Transverse colon (tissue), 4 donors: ENCODE measurements around the gene PHPT1. TPM values are rescaled to one million over a fixed set of nuclear protein-coding genes. Genes with fewer than 3 reads are reported as not detected.
"Not testable (repeated sequence)": the region's sequence is repeated elsewhere in the genome, so short reads cannot be mapped to it uniquely, and the experiment has no call there.

ENCODE experiments used
- DNase-seq: peaks from one replicate; pipeline ENCODE4 v3.0.0-alpha.2; 2019
- H3K27ac ChIP-seq, 4 donors: fragments of 200-600 bp; sonication (generic); 2 replicates each; pipeline ENCODE4 v1.5.1; 2016 to 2018; ENCODE audit warnings: inconsistent platforms in 4 of 4
- H3K27me3 ChIP-seq: fragments of 200-600 bp; sonication (generic); 2 replicates; pipeline ENCODE4 v1.5.1; 2017; ENCODE audit warnings: inconsistent platforms
- H3K36me3 ChIP-seq, 4 donors: fragments of 200-600 bp; sonication (generic); 2 replicates each; pipeline ENCODE4 v1.5.1; 2017 to 2019; ENCODE audit warnings: inconsistent platforms in 4 of 4
- H3K4me1 ChIP-seq, 4 donors: fragments of 200-600 bp; sonication (generic); 2 replicates each; pipeline ENCODE4 v1.5.1; 2017 to 2020; ENCODE audit warnings: inconsistent platforms in 4 of 4
- H3K4me3 ChIP-seq, 4 donors: fragments of 200-600 bp; sonication (generic); 1 replicate in 1 of 4; 2 replicates in 3 of 4; pipeline versions ENCODE4 v1.5.1 to v1.6.1; 2017 to 2019; ENCODE audit warnings: inconsistent platforms in 4 of 4
- H3K9me3 ChIP-seq, 2 donors: fragments of 200-600 bp; sonication (generic); 2 replicates each; pipeline ENCODE4 v1.5.1; 2017 to 2019; ENCODE audit warnings: inconsistent platforms in 2 of 2
- CTCF ChIP-seq, 5 experiments: fragments of 200-600 bp in 3 of 5; fragments of 450-650 bp in 2 of 5; sonication (generic) in 3 of 5; IDR thresholded peaks; 1 replicate in 2 of 5; 2 replicates in 3 of 5; pipeline ENCODE4 v1.5.1; 2016 to 2017; ENCODE audit warnings: antibody characterized with exemption in 5 of 5, inconsistent platforms in 3 of 5, mild to moderate bottlenecking in 2 of 5, moderate library complexity in 1 of 5
- EP300 ChIP-seq: sonication (generic); formaldehyde crosslinking; IDR thresholded peaks from one replicate; pipeline ENCODE4 v1.6.1; 2017; ENCODE audit warnings: antibody characterized with exemption, low read depth
- POLR2A ChIP-seq: fragments of 450-650 bp; IDR thresholded peaks from one replicate; pipeline ENCODE4 v1.6.1; 2016; ENCODE audit warnings: antibody characterized with exemption, mild to moderate bottlenecking, moderate library complexity
- POLR2AphosphoS5 ChIP-seq, 3 donors: sonication (generic); formaldehyde crosslinking; IDR thresholded peaks; one replicate each; pipeline ENCODE4 v1.6.1; 2016; ENCODE audit warnings: antibody characterized with exemption in 3 of 3
- WGBS, 2 donors: methylation state at CpG; one replicate each; pipeline ENCODE4 v1.1.5; 2018; ENCODE audit warnings: low coverage in 1 of 2; 5-methylcytosine and 5-hydroxymethylcytosine counted together
- in situ Hi-C, 4 donors: fragments of 200-750 bp; cut with MboI; loops; one replicate each; pipeline versions ENCODE4 v1.15.0 to v1.15.1; 2017; ENCODE audit warnings: low sequenced_read_pairs in 3 of 4, low pct_ligation_motif_present in 1 of 4, low pct_unique_long_range_greater_than_20kb in 1 of 4
- intact Hi-C: fragments of 100-400 bp; cut with DNase I; formaldehyde crosslinking; loops from one replicate; pipeline ENCODE4 v1.15.1; 2023; ENCODE audit warnings: low total_unique reads
- total RNA-seq, 4 donors: library from RNA; depleted of rRNA; stranded (reverse); fragments of >200 nt; gene quantifications; one replicate each; pipeline ENCODE4 v1.1.0, GENCODE V29; 2016

PHPT1 gene
- total RNA-seq, 4 donors from 2014 or later = 69.7 to 134 (median 107) TPM

GRCh38 chr9:136880651-136881050 is 31.4 kb downstream of the PHPT1 start:
- Histone ChIP-seq H3K4me3 (no peak overlapping the region), H3K27me3 (no peaks in the 10 kb centered on the region), H3K9me3 (no peaks in the 10 kb centered on the region), H3K4me1 (peaks cover 0 to 26% (median 16%) of the 10 kb centered on the region in 4 donors), H3K36me3 (no peaks in the 10 kb centered on the region), H3K27ac (no peak overlapping the region)
- intact Hi-C loops = no loop called here
- DNase-seq = no peak
- no peak for TF ChIP-seq CTCF (IDR thresholded peaks at IDR 0.05)
- no peak for TF ChIP-seq POLR2AphosphoS5 (IDR thresholded peaks at IDR 0.05)
- no peak for TF ChIP-seq EP300
- no peak for TF ChIP-seq POLR2A
- in situ Hi-C loops = no loop called here
- 77% methylated on average over 3 to 11 of the region's 11 CpGs for WGBS, 2 donors

- H3K27ac ChIP-seq = peak overlapping the region; percentile 55 to 65 (median 62)
- in situ Hi-C loops (no loop called here), intact Hi-C loops (no loop called here)
- H3K4me3 ChIP-seq = peak overlapping the region in 1 of 4 donors; percentile 30
- no peaks in the 10 kb centered on the region for H3K9me3 ChIP-seq
- peak; percentile 65 for DNase-seq
- no peaks in the 10 kb centered on the region for H3K27me3 ChIP-seq
- WGBS, 2 donors = 4% methylated on average over 9 of the region's 9 CpGs; no CpG with 5 or more reads in 1 of the 2 donors
- peaks cover 0 to 28% (median 19%) of the 10 kb centered on the region in 4 donors for H3K4me1 ChIP-seq
- no peaks in the 10 kb centered on the region for H3K36me3 ChIP-seq
- peak in 1 of 3 donors; percentile 22 for TF ChIP-seq POLR2AphosphoS5 (IDR thresholded peaks at IDR 0.05)
- no peak for TF ChIP-seq CTCF (IDR thresholded peaks at IDR 0.05)
These were observed 32.5 kb downstream of the PHPT1 start for GRCh38 chr9:136881691-136882108.

GRCh38 chr9:136882109-136882946 is 33.1 kb downstream of the PHPT1 start:
- in situ Hi-C loops (no loop called here), intact Hi-C loops (no loop called here)
- Histone ChIP-seq H3K4me3 (peak overlapping the region in 1 of 4 donors; percentile 30), H3K27ac (peak overlapping the region; percentile 55 to 65 (median 62)), H3K9me3 (no peaks in the 10 kb centered on the region), H3K4me1 (peaks cover 0 to 32% (median 24%) of the 10 kb centered on the region in 4 donors), H3K27me3 (no peaks in the 10 kb centered on the region), H3K36me3 (no peaks in the 10 kb centered on the region)
- TF ChIP-seq CTCF (IDR thresholded peaks at IDR 0.05) = peak in 1 of 5 experiments; percentile 41
- TF ChIP-seq EP300 = no peak
- TF ChIP-seq POLR2A = no peak
- WGBS, 2 donors = 36 to 40% methylated on average over 1 to 19 of the region's 19 CpGs
- peak; percentile 72 for DNase-seq

GRCh38 chr9:136882947-136883283 is 33.7 kb downstream of the PHPT1 start:
- WGBS, 2 donors = 92 to 100% methylated on average over 2 to 9 of the region's 9 CpGs
- DNase-seq, H3K36me3 ChIP-seq, in situ Hi-C loops, H3K9me3 ChIP-seq, intact Hi-C loops, H3K27me3 ChIP-seq, H3K4me3 ChIP-seq: not testable (repeated sequence)
- Histone ChIP-seq H3K4me1 (peaks cover 0 to 38% (median 29%) of the 10 kb centered on the region in 4 donors), H3K27ac (peak overlapping the region in 3 of 4 donors; percentile 12 to 65 (median 59))

GRCh38 chr9:136883670-136884069 is 34.5 kb downstream of the PHPT1 start:
- intact Hi-C loops, DNase-seq: not testable (repeated sequence)
- 75 to 88% methylated on average over 7 to 10 of the region's 10 CpGs for WGBS, 2 donors

More at GRCh38 chr9:136883670-136884069, 34.5 kb downstream of the PHPT1 start:
- H3K4me1 ChIP-seq = peaks cover 0 to 40% (median 30%) of the 10 kb centered on the region in 4 donors
- H3K27ac ChIP-seq, H3K27me3 ChIP-seq, H3K9me3 ChIP-seq, in situ Hi-C loops, H3K36me3 ChIP-seq, H3K4me3 ChIP-seq: not testable (repeated sequence)
